Spleen (tissue), 11 donors: Measurements from ENCODE around the gene ALDH3B1. TPM values are rescaled to one million over a fixed set of nuclear protein-coding genes. Genes with fewer than 3 reads are reported as not detected.

ENCODE experiments used
- DNase-seq: peaks from one replicate; pipeline ENCODE4 v3.0.0-alpha.2; 2020
- H3K27ac ChIP-seq, 8 donors: fragments of 200-600 bp; sonication (generic) in 7 of 8; 1 replicate in 4 of 8; 2 replicates in 4 of 8; pipeline versions ENCODE4 v1.5.0 to v1.8.0; 2016 to 2021; ENCODE audit warnings: inconsistent platforms in 4 of 8, mild to moderate bottlenecking in 4 of 8, moderate library complexity in 1 of 8
- H3K27me3 ChIP-seq, 7 donors: fragments of 200-600 bp; sonication (generic) in 6 of 7; replicated peaks in 1 of 7; 1 replicate in 4 of 7; 2 replicates in 3 of 7; pipeline versions ENCODE4 v1.5.0 to v1.8.0; 2016 to 2021; ENCODE audit warnings: inconsistent platforms in 3 of 7, mild to moderate bottlenecking in 1 of 7
- H3K36me3 ChIP-seq, 6 donors: fragments of 200-600 bp; sonication (generic) in 5 of 6; 1 replicate in 4 of 6; 2 replicates in 2 of 6; pipeline versions ENCODE4 v1.5.0 to v1.8.0; 2016 to 2021; ENCODE audit warnings: inconsistent platforms in 2 of 6
- H3K4me1 ChIP-seq, 6 donors: fragments of 200-600 bp; sonication (generic) in 5 of 6; 1 replicate in 3 of 6; 2 replicates in 3 of 6; pipeline versions ENCODE4 v1.5.0 to v1.8.0; 2016 to 2021; ENCODE audit warnings: inconsistent platforms in 3 of 6
- H3K4me3 ChIP-seq, 8 donors: fragments of 200-600 bp; sonication (generic) in 7 of 8; 1 replicate in 4 of 8; 2 replicates in 4 of 8; pipeline versions ENCODE4 v1.5.0 to v1.8.0; 2016 to 2021; ENCODE audit warnings: inconsistent platforms in 4 of 8, mild to moderate bottlenecking in 4 of 8, moderate library complexity in 2 of 8
- H3K9me3 ChIP-seq, 8 donors: fragments of 200-600 bp; sonication (generic) in 7 of 8; 1 replicate in 4 of 8; 2 replicates in 4 of 8; pipeline versions ENCODE4 v1.5.0 to v1.8.0; 2016 to 2021; ENCODE audit warnings: inconsistent platforms in 4 of 8
- POLR2A ChIP-seq, 3 donors: fragments of 450-650 bp; IDR thresholded peaks; one replicate each; pipeline ENCODE4 v1.5.1; 2017; ENCODE audit warnings: antibody characterized with exemption in 3 of 3, mild to moderate bottlenecking in 1 of 3
- POLR2AphosphoS5 ChIP-seq, 3 donors: sonication (generic); formaldehyde crosslinking; IDR thresholded peaks; one replicate each; pipeline ENCODE4 v1.5.1; 2017; ENCODE audit warnings: antibody characterized with exemption in 3 of 3
- WGBS, 5 donors: extraction: QIAGEN DNeasy Blood & Tissue Kit in 3 of 5; methylation state at CpG; one replicate each; pipeline versions ENCODE4 v1.1.5 to v1.1.7; 2013 to 2018; 5-methylcytosine and 5-hydroxymethylcytosine counted together
- intact Hi-C: fragments of 100-400 bp; cut with DNase I; formaldehyde crosslinking; loops from one replicate; pipeline ENCODE4 v1.15.0; 2023; ENCODE audit warnings: low total_unique reads
- polyA plus RNA-seq, 3 donors: library from polyadenylated mRNA; stranded (reverse); fragments of 200-250 nt; gene quantifications; one replicate each; pipeline ENCODE4 v1.2.1, GENCODE V29; 2013
- total RNA-seq, 7 donors: library from RNA; depleted of rRNA in 3 of 7; stranded (reverse); fragments of >200 nt in 3 of 7; fragmentation: NEBNext Ultra II Directional in 4 of 7; extraction: Animal tissue kit (Norgen Biotek cat#: 25700) in 4 of 7; gene quantifications; one replicate each; pipeline versions ENCODE4 v1.1.0 to v1.2.1, GENCODE V29; 2016 to 2021
- TF ChIP-seq, protein P1 (sequence below), 11 experiments: fragments of 200-600 bp in 7 of 11; fragments of 450-650 bp in 4 of 11; sonication (generic) in 4 of 11; IDR thresholded peaks in 8 of 11; conservative IDR thresholded peaks in 3 of 11; 1 replicate in 7 of 11; 2 replicates in 4 of 11; pipeline versions ENCODE4 v1.4.0 to v1.8.0; 2016 to 2021; ENCODE audit warnings: antibody characterized with exemption in 11 of 11, inconsistent platforms in 4 of 11, mild to moderate bottlenecking in 1 of 11
- donor health status: healthy with polysubstance abuse.
- donor health status: DM: no; HTN: no; CAD: no; lungs with moderate emphysema.
- donor health status: DM: no; HTN: no; CAD: no.
- donor health status: Bipolar disorder and iron deficiency.
- donor health status: healthy.
- donor health status: DM: no; HTN: no; CAD: no.
- donor health status: DM: yes; HTN: yes; CAD: no.

ALDH3B1 gene
- total and polyA plus RNA-seq, 10 donors: 7.8 to 46.8 (median 32.0) TPM

- Histone ChIP-seq H3K36me3 (peaks cover 0 to 44% (median 0%) of the 10 kb centered on the region in 6 donors), H3K27me3 (peaks cover 0 to 5% (median 0%) of the 10 kb centered on the region in 7 donors), H3K9me3 (no peaks in the 10 kb centered on the region), H3K4me1 (peaks cover 11 to 87% (median 64%) of the 10 kb centered on the region in 6 donors), H3K27ac (peak overlapping the region in 6 of 8 donors; percentile 5 to 93 (median 90)), H3K4me3 (no peak overlapping the region)
- no peak for DNase-seq
- WGBS, 5 donors: 91 to 94% (median 93%) methylated on average over 12 to 14 of the region's 14 CpGs
- no peak for TF ChIP-seq POLR2AphosphoS5 (IDR thresholded peaks at IDR 0.05)
- intact Hi-C loops: no loop called here
These were observed 3.6 kb downstream of the ALDH3B1 start for GRCh38 chr11:68013611-68014156.

GRCh38 chr11:68014157-68014946 lies 4.2 kb downstream of the ALDH3B1 start:
- peak overlapping the region in 1 of 8 donors; percentile 5 for H3K4me3 ChIP-seq
- H3K27me3 ChIP-seq: peaks cover 0 to 5% (median 0%) of the 10 kb centered on the region in 7 donors
- WGBS, 5 donors: 29 to 51% (median 49%) methylated on average over 15 to 16 of the region's 16 CpGs
- H3K4me1 ChIP-seq: peaks cover 6 to 80% (median 58%) of the 10 kb centered on the region in 6 donors
- intact Hi-C loops: no loop called here
- H3K36me3 ChIP-seq: peaks cover 0 to 51% (median 0%) of the 10 kb centered on the region in 6 donors
- TF ChIP-seq, protein P1, sequence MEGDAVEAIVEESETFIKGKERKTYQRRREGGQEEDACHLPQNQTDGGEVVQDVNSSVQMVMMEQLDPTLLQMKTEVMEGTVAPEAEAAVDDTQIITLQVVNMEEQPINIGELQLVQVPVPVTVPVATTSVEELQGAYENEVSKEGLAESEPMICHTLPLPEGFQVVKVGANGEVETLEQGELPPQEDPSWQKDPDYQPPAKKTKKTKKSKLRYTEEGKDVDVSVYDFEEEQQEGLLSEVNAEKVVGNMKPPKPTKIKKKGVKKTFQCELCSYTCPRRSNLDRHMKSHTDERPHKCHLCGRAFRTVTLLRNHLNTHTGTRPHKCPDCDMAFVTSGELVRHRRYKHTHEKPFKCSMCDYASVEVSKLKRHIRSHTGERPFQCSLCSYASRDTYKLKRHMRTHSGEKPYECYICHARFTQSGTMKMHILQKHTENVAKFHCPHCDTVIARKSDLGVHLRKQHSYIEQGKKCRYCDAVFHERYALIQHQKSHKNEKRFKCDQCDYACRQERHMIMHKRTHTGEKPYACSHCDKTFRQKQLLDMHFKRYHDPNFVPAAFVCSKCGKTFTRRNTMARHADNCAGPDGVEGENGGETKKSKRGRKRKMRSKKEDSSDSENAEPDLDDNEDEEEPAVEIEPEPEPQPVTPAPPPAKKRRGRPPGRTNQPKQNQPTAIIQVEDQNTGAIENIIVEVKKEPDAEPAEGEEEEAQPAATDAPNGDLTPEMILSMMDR (IDR thresholded peaks at IDR 0.05 in 8 of 11, conservative IDR thresholded peaks at IDR 0.05 in 3 of 11): no peak
- peak; percentile 47 to 61 (median 54) for TF ChIP-seq POLR2AphosphoS5 (IDR thresholded peaks at IDR 0.05)
- DNase-seq: no peak
- no peaks in the 10 kb centered on the region for H3K9me3 ChIP-seq
- H3K27ac ChIP-seq: peak overlapping the region in 6 of 8 donors; percentile 5 to 93 (median 90)

DNA sequence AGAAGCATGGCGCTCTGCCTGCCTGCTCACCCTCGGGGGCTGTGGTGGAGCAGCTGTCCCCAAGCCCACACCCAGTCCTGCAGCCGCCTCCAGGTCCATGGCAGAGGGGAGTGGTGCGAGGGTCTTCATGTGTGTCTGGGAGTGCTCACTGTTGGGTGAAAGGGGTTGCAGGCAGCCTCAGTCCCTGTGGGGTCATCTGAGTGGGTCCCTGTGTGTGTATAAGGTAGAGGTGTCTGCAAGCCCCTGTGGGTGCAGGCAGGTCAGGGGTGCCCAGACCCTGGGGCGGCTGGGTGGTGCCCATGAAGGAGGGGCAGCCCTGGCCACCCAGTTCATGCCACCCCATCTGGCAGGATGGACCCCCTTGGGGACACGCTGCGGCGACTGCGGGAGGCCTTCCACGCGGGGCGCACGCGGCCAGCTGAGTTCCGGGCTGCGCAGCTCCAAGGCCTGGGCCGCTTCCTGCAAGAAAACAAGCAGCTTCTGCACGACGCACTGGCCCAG lies 4.9 kb downstream of the ALDH3B1 start:
- Histone ChIP-seq H3K36me3 (peaks cover 0 to 57% (median 0%) of the 10 kb centered on the region in 6 donors), H3K4me3 (no peak overlapping the region), H3K4me1 (peaks cover 0 to 74% (median 51%) of the 10 kb centered on the region in 6 donors), H3K27ac (peak overlapping the region in 4 of 8 donors; percentile 89 to 93 (median 91)), H3K9me3 (no peaks in the 10 kb centered on the region), H3K27me3 (peaks cover 0 to 3% (median 0%) of the 10 kb centered on the region in 7 donors)
- no peak for DNase-seq
- 84 to 93% (median 84%) methylated on average over 14 to 19 of the region's 19 CpGs for WGBS, 5 donors
- TF ChIP-seq POLR2A (IDR thresholded peaks at IDR 0.05) (no peak), POLR2AphosphoS5 (IDR thresholded peaks at IDR 0.05) (no peak)
- TF ChIP-seq, protein P1 (IDR thresholded peaks at IDR 0.05 in 8 of 11, conservative IDR thresholded peaks at IDR 0.05 in 3 of 11): no peak
- intact Hi-C loops: no loop called here

GRCh38 chr11:68015467-68015866 lies 5.3 kb downstream of the ALDH3B1 start:
- Histone ChIP-seq H3K4me1 (peaks cover 0 to 69% (median 47%) of the 10 kb centered on the region in 6 donors), H3K36me3 (peaks cover 0 to 62% (median 0%) of the 10 kb centered on the region in 6 donors), H3K27ac (no peak overlapping the region), H3K27me3 (no peaks in the 10 kb centered on the region), H3K9me3 (no peaks in the 10 kb centered on the region), H3K4me3 (no peak overlapping the region)
- TF ChIP-seq POLR2A (IDR thresholded peaks at IDR 0.05): no peak
- no peak for TF ChIP-seq POLR2AphosphoS5 (IDR thresholded peaks at IDR 0.05)
- TF ChIP-seq, protein P1 (IDR thresholded peaks at IDR 0.05 in 8 of 11, conservative IDR thresholded peaks at IDR 0.05 in 3 of 11): no peak
- intact Hi-C loops: no loop called here
- 93 to 98% (median 95%) methylated on average over 8 of the region's 8 CpGs for WGBS, 5 donors
- DNase-seq: no peak
